ENCODE measurements around the gene PTPN3.
"Not testable (repeated sequence)": the region's sequence is repeated elsewhere in the genome, so short reads cannot be mapped to it uniquely, and the experiment has no call there.

The PTPN3 gene

DNA sequence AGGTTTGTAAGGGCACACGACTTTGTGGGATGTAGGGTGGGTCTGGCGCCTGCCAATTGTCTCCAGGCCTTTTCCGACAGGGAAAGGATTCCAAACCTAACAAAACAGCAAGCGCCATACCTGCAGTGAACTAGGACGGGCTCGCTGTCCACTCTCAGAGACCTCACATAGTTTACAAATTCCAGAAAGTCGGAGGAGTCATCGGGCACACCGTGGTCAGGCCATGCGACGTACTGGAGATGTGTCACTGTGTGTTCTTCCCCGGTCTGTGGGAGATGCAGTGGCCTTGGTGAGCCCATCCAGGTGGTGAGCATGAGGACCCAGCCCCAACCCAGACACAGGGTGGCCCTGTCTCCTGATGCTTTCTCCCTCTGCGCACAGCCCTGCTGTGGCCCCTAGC lies 115.9 kb downstream of the PTPN3 start:
- DNase-seq = no peak

DNA sequence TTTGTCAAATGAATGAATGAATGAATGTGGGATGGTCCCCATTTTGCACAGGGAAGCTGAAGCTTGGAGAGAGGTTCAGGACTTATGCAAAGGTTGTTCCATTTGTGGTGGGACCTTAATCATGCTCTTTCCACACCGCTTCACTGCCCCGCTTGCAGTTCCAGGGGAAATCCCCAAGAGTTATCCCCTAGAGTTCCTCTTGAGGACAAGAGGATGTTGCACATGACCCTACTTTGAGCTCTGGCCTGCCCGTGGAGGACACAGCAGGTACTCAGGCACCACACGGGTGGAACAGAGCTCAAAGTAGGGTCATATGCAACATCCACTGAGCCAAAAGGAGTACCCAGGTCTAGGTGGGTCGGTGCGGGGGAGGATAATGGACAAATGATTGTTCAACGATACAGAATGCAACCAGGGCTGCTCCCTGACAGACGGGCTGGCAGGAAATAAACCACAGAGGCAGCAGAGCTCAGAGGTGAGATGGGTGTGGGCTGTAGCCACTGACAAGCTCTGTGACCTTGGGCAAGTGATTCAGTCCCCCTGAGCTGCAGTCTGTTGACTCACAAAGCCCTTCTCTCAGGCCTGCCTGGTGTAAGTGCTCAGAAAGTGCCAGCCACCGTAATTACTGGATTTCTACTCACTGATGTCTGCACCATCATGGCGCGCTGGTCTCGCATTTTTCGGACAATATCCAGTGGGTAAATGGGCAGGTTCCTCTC lies 116.9 kb downstream of the PTPN3 start:
- DNase-seq = no peak

- no peak for DNase-seq
Observed at GRCh38 chr9:109379513-109379912, 118.6 kb downstream of the PTPN3 start.

- no peak for DNase-seq
Observed at GRCh38 chr9:109378316-109378715, 119.8 kb downstream of the PTPN3 start.

- DNase-seq = no peak
Observed at GRCh38 chr9:109372246-109372645, 125.9 kb downstream of the PTPN3 start.

DNA sequence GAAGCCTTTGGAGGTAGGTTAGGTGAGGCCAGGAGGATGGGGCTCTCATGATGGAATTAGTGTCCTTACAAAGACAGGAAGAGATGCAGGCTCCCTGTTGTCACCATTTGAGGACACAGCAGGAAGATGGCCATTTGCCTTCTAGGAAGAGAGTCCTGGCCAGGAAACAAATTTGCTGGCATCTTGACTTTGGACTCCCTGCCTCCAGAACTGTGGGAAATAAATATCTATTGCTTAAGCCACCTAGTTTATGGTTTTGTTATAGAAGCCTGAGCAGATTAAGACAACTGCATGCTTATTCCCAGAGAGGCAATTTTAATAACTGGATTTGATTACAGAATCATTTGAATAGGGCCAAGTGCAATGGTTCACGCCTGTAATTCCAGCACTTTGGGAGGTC lies 126.7 kb downstream of the PTPN3 start:
- DNase-seq = no peak

DNA sequence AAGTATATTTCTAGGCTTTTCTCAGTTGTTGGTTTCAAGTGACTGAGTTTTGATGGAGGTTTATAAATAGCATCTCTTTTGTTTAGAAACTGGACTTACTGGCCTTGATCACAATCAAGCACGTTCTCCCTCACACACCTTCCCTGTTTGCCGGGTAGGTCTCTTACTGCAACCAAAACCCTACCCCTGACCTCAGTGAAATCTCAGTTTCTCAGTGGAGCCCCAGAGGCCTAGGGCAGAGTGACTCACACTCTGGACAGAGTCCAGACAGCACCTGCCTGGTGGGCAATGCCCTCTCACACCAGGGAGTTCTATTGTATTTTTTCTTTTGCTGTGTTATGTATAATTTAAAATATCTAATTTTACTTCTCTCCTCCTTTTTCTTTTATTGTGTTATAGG lies 128.8 kb downstream of the PTPN3 start:
- DNase-seq = no peak

DNA sequence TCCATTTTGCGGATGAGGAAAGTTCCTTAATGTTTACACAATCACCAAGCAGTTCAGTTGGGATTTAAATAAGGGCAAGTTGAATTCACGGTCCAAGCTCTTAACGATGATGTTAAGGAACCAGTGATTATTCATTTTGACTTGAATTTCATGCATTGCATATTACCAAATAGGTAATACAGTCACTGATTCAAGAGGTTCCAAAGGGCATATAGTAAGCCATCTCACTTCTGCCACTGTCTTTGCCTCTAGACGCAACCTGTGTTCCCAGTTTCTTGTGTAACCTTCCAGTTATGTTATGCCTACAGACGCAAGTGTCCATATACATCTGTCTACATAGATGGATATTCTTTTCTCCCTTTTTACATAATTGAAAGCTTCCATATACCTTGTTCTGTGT lies 137.3 kb downstream of the PTPN3 start:
- no peak for DNase-seq

DNA sequence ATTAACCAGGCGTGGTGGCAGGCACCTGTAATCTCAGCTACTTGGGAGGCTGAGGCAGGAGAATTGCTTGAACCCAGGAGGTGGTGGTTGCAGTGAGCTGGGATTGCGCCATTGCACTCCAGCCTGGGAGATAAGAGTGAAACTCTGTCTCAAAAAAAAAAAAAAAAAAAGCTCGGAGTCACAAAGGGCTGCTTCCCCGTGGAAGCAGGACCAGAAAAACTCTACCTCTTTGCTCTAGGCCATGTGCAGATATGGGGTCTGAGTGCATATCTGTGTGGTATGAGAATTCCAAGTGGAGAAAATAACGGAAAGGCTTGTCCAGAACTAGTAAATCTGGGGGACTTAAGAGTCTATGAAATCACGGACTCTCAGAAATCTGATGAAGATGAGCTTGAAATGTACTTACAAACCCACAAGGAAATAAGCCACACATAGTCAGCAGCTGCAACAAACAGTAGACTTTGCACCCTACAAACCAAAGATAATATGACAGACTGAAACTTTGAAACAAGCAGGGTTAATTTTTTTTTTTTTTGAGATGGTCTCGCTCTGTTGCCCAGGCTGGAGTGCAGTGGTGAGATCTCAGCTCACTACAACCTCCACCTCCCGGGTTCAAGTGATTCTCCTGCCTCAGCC lies 139.0 kb downstream of the PTPN3 start:
- not testable (repeated sequence) for DNase-seq

DNA sequence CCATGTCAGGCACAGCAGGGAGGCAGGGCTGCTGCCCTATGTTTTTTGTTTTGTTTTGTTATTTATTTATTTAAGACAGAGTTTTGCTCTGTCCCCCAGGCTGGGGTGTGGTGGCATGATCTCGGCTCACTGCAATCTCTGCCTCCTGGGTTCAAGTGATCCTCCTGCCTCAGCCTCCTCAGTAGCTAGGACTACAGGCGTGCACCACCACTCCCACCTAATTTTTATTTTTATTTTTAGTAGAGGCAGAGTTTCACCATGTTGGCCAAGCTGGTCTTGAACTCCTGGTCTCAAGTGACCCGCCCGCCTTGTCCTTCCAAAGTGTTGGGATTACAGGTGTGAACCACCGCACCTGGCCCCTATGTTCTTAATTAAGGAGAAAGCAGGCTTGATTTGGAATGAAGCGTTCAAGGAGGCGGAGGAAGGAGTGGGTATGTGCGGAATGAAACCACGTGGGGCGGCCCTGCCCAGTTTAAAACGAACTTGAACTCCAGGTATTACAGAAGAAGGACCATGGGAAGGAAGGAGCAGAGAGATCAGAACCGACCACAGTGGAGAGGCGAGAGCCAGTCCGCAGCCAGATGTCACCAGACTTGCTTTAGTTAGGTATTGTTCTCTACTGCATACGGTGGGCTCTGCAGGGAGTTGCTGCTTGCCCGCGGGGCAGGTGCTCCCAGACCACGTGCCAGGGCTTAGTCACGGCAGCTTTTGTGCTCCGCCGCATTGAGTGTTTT lies 142.4 kb downstream of the PTPN3 start:
- DNase-seq = no peak

GRCh38 chr9:109354190-109354589 lies 143.9 kb downstream of the PTPN3 start:
- DNase-seq = no peak

- DNase-seq = no peak
Observed at GRCh38 chr9:109351032-109351431, 147.1 kb downstream of the PTPN3 start.

DNA sequence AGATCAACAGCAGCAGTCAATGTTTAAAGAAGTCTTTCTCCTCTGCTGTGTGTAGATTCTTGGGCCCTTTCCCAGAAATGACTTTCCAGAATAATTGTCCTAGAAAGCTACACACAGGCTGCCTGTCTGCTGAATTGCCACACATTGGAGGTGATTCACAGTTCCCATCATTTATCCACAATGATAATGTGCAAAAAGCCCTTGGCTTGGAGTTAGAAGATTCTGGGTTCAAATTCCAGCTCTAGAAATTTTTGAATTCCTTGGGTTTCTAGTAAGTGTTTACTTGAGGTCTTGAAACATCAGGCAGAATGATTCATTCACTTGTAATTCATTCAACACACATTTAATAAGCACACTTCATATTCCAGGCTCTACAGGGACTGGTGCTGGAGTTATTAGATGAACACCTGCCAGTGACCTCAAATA lies 148.7 kb downstream of the PTPN3 start:
- DNase-seq = no peak

DNA sequence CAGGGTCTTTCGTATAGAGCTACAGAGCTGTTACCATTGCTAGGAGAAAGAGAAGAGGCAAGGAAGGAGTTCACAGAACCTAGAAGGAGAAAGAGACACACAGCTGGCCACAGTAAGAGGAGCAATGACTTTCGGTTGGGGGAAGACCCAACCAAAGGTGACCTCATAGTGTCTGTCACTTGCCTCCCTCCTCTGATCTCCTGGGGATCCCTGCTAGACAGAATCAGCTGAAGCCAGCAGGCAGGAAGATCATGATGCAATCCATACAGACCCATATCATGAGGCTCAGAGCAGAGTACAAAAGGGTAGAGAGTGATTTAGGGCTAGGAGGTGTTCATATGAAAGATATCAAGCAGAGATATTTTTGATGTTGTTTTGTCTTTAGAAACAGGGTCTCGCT lies 151.2 kb downstream of the PTPN3 start:
- no peak for DNase-seq

DNA sequence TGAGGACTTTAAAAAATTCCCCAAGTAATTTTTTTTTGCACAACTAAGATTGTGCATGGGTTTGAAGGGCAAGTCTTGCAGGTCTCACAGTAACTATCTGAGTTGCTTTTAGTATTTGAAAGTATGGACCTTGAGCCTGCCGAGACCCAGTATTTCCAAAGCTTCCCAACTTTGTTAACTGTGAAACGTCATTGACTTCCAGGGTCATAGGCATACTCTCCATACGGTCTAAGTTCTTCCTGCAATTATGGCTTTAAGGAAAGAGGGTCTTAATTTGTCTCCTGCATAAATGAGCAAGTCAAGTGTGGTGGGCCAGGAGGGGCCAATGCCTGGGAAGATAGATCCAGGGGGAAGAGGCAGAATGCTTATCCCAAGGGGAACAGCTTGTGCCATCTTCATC lies 153.2 kb downstream of the PTPN3 start:
- DNase-seq = no peak

DNA sequence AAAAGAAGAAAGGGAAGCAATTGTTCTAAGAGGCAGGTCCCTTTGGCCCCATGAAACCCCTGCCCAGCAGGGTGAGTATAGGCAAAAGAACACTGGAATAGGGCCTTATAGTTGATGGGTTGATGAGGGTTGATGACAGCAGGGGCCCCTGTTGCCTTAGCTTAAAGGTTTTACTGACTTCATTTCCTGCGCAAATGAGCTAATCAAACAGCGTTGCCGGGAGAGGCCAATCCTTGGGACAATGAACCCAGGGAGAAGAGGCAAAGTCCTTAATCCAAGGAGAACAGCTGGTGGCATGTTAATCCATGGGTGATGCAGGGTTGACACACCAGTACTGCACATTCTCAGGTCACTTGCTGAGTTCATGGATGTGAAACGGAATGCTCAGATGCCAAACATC lies 155.2 kb downstream of the PTPN3 start:
- DNase-seq = no peak

DNA sequence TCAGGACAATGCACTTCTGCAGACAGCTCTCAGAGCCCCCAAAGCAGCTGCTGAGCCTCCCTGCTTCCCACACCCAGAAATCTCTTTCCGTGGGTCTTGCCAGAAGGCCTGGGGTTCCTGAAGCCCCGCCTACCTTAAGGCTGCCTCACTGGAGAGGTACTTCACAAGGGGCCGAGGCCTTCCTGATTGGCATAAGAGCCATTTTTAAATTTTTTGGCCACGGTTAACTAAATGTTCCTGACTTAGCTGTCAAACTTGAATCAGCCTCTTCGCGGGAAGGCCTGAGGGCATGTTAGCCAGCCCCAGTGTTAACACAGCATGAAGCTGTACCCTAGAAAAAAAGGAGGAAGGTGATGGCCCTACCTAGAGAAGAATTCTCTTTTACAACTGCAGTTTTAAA lies 156.5 kb downstream of the PTPN3 start:
- DNase-seq = no peak

- not testable (repeated sequence) for DNase-seq
Observed at GRCh38 chr9:109340979-109341378, 157.1 kb downstream of the PTPN3 start.

DNA sequence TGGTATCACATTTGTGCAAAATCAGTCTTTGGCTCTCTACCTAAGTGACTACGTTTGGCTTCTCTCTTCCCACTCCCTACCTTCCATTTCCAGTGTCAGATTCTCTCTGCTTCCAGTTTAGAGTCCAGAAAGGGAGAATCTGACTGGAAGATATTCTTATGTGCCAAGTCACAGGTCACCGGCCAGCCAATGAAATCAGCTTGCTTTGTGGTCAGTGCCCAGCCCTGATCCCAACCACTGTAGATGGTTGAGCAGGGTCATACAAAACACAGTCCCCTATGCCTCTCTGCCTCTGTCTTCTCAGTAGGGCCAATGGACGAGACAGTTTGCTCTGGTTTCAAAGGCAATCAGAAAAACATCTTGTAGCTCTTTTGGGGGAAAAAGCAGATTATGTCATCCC lies 161.7 kb downstream of the PTPN3 start:
- DNase-seq = no peak

GRCh38 chr9:109335929-109336328 lies 162.2 kb downstream of the PTPN3 start:
- no peak for DNase-seq

- no peak for DNase-seq
Observed at GRCh38 chr9:109335121-109335520, 163.0 kb downstream of the PTPN3 start.

DNA sequence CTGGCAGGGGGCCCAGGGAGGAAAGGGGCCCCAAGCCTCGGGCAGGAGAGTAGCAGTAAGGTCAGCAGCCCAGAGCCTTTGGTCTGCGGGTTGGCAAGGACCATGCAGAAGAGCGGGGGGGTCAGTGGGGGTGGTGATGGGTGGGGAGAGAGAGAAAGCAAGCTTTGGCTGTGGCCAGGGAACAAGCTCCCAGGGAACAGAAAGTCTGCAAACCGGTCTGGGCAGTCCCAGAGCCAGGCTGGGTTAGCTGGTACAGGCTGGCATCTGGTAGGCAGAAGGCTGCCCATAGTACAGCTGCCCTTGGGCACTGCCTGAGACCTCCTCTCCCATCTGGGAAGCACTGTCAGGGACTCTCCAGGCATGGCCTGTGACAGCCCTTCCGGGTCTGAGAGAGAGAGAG lies 166.8 kb downstream of the PTPN3 start:
- no peak for DNase-seq

DNA sequence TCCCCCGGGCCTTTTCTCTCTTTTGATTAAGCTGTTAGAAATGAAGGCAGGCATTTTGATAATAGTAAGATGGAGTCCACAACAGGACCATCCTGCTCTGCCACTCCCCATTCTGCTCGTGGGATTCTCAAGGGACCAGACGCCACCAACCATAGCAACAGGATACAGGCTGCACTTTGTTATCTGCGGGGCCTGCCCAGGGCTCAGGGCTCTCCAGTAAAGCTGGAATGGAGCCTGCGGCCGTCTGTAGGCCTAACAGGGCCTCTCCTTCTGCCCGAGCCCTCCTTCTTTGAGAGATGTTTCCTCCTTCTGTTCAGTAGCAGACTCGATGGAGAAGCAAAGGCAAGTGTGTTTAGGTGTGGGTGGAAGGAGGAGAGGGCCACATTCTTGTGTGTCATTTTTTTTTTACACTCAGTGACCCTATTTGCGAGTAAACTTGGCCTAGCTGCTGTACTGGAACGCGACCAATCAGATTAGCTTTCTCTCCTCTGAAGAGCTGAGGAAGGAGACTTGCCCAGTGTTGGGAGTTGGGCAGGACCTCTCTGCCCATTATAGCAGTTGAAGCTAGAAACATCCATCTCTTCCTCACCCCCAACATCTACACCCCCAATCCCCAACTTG lies 168.4 kb downstream of the PTPN3 start:
- DNase-seq = peak; percentile 12
